GM10266 (cell line): ENCODE data around the gene TNIP1.

ENCODE experiments used
- DNase-seq: peaks from one replicate; pipeline ENCODE4 v3.0.0; 2012; ENCODE audit errors: extremely low spot score
- CTCF ChIP-seq: IDR thresholded peaks from 2 replicates; pipeline ENCODE4 v1.5.1; 2012; ENCODE audit warnings: mild to moderate bottlenecking, low read depth; ENCODE audit not compliant: control insufficient read depth, insufficient read depth; ENCODE audit errors: missing control alignments

TNIP1 gene

GRCh38 chr5:151026679-151027078, 54.2 kb downstream of the TNIP1 start:
- no peak for DNase-seq

DNA sequence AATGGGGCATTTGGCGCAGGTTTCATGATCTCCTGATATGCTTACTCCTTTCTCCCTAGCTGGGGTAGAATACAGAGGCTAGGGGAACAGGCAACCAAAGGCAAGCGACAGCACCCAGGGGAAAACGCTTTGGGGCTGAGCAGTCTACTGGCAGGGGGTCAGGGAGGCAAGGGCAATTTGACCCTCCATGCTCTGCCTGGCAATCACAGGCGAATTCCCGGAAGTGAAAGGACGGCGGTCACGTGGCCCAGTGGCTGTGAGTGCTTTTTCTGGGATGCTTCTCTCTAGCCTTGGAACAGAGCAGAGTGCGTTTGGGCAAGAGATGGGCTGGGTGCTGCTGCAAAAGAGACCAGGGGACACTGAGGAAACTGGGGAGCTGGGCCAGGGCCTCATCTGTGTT, 54.7 kb downstream of the TNIP1 start:
- no peak for TF ChIP-seq CTCF
- DNase-seq: no peak

More at GRCh38 chr5:151026679-151027078, 54.2 kb downstream of the TNIP1 start:
- no peak for TF ChIP-seq CTCF

DNA sequence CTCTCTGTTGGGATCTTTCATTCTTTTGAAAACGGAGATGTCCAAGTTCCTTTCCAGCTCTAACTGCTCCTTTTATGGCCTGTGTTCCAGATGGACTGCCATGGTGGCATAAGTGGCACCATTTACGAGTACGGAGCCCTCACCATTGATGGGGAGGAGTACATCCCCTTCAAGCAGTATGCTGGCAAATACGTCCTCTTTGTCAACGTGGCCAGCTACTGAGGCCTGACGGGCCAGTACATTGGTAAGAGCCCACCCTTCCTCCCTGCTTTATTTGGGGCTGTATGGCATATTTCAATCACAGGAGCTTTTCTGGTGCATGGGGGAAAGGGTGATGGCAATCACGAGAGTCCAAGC, 55.6 kb downstream of the TNIP1 start:
- no peak for DNase-seq
- no peak for TF ChIP-seq CTCF

DNA sequence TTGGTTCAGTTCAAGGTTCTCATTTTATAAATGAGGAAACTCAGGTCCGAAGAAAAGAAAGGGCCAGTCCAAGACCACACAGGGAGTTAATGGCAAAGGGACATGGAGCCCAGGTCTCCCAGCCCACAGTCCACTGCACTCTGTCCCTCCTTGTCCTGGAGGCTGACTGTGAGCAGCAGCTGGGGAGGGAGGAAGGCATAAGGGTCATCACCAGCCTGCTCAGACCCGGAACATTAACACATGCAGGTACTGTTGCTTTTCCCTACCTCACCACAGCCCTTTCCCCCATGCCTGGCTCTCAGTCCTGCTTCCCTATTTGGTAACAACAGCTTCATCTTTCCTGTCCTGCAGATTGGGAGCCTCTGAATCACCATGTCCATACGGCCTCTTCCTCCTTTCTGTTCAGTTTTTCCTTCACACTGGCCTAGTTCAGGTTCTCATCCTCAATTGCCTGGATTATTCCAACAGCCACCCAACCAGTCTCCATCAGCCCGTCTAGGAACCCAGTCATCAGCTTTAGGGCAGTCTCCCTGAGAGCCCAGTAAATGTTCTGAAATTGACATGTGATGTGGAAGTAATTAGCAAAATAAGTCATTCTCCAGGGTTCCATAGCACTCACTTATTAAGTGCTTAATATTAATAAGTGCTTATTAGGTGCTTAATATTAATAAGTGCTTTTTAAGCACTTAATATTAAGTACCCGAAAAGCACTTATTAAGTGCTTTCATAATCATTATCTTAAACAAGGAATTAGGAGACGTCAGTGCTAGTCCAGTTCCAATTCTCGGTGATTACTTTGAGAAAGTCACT, 56.2 kb downstream of the TNIP1 start:
- DNase-seq: no peak
- no peak for TF ChIP-seq CTCF

DNA sequence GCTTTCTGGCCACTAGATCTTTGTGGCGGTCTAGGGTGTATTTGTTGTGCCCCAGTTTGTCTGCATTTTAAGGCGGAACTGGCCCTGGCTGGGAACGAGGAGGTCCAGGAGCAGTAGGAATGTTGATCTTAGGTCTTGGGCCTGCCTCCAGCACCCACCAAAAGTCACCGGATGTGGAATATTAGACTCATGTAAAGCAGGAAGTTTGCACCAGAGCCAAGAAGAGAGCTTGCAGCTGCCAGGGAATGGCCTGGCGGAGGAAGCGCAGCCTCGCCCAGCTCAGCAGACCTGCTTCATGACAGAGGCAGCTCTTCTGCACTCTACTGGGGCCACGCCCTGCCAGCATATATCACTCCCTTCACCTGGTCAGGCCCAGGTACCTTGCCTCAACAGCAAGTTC, 57.2 kb downstream of the TNIP1 start:
- DNase-seq: no peak
- TF ChIP-seq CTCF: no peak

DNA sequence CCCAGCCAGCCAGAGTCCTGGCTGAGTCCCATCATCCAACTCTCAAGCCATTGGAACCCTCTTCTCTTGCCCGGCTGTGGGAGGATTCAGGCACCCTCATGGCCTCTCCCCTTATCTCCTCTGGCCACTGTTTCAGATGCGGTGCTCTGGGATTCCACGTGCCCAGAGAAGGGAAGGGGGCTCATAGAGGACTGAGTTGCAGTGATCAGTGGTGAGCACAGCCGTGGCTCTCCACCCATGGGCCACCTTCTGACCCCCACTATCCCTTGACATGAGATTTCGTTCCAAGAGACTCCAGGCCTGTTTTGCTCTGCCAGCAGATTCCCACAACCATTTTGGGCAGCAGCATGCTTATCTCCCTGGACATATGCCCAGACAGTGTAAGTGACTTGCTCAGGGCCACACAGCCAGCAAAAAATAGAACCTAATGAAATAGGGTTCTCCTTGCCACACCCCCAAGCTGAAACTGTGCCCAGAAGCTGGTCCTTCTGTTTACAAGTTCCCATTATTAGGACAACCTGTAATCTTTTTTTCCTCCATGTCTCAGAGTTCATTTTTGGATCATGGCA, 57.7 kb downstream of the TNIP1 start:
- DNase-seq: no peak
- no peak for TF ChIP-seq CTCF

- no peak for DNase-seq
- no peak for TF ChIP-seq CTCF
These were observed 58.3 kb downstream of the TNIP1 start for GRCh38 chr5:151022511-151023018.
